CD4-positive, alpha-beta T cell treated with Interleukin-17A for 1 hour (primary cell): ENCODE data around the gene KCNT2.
"Not testable (repeated sequence)": the region's sequence is repeated elsewhere in the genome, so short reads cannot be mapped to it uniquely, and the experiment has no call there.

Source experiments
- DNase-seq: peaks from one replicate; pipeline ENCODE4 v3.0.0-alpha.2; 2020

KCNT2 gene

DNA sequence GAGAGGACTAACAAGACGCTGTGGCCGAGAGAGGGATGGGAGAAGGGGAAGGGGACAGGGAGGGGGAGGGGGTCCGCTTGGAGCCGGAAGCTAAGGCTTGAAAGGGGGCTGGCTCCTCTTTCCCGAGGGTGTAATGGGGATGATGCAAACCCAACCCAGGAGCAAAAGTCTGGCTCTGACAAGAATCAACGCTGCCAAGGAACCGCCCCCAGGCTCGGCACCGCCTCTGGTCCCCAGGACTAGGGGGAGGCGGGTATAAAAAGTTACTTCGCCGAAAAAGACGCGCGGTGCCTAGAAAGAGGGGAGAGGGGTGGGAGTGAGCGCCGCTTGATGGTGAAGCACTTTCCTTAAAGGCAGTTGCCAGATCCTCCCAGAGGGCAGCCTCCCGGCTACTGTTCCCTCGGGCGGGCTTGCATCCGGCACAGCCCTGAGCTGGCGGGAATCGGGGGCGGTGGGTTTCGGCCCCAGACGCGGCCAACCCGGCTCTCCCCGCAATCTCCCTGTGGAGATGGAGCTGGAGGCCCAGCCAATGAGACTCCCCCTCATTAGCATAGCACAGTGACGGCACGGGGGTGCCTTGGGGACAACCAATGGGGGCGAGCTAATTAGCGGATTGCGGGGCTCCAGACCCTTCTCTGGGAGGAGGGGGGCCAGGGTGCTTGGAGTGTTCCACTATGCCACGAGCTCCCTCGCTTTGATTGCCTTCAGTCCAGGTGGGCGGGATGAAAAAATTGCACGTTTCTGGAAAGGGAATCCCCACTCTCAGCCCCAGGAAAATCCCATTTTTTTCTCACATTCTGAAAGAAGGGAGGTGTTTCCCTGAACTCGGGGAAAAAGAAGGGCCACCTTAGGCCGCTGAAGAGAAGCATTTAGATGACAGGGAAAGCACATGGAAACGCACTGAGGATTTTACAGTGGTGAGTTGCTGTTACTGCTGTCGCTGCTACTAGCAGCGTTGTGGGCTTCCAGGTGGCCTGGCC is at the start of gene KCNT2:
TSS of gene KCNT2 (minus strand) at position 51 of the 980 bp plus-strand sequence. CDS start 131 bp downstream, outside the sequence.
- peak; percentile 8 for DNase-seq

GRCh38 chr1:196655494-196655893 is 47.3 kb upstream of the KCNT2 start:
- DNase-seq = no peak

DNA sequence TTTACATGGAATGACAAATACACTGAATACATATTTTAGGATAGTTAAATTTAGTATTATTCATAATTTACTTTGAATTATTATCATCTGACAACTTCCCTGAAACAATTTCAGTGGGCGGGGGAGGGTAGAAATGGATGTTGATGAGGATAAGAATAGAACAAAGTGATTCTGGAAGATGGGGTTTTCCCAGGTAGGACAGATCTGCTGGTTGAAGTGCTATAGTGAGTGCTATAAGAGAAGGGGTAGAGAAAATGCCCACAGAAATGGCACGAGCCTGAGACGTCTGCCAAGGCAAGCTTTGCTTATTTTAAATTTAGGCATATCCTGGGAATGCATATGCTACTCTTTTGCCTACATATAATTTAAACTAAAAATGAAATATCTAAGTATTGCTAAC is 46.8 kb upstream of the KCNT2 start:
- DNase-seq = no peak

DNA sequence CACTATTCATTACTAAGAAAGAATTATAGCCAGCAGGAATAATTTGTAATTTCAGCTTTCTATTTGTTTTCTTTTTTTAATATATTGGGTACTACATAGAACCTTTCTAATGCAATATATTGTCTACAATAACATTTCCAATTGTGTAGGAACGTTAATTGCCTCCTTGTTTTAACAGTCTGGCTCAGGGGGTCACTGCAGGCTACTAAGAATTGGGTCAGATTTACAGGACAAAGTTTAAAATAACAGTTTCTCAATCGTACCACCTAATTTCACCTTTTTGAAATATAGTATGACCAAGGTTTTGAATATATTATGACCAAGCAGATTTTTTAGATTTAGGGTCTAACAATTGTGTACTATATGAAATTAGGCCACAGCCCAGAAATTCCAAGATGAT is 46.0 kb upstream of the KCNT2 start:
- no peak for DNase-seq

GRCh38 chr1:196651637-196652215 is 43.5 kb upstream of the KCNT2 start, which contains the start of gene CFH:
Gene CFH (plus strand): TSS chr1:196652043. CDS start chr1:196652118, 75 bp downstream.
- peak; percentile 18 for DNase-seq

GRCh38 chr1:196651079-196651478 is 42.8 kb upstream of the KCNT2 start:
- no peak for DNase-seq

GRCh38 chr1:196650403-196650802 is 42.2 kb upstream of the KCNT2 start:
- no peak for DNase-seq

GRCh38 chr1:196649990-196650389 is 41.8 kb upstream of the KCNT2 start:
- no peak for DNase-seq

DNA sequence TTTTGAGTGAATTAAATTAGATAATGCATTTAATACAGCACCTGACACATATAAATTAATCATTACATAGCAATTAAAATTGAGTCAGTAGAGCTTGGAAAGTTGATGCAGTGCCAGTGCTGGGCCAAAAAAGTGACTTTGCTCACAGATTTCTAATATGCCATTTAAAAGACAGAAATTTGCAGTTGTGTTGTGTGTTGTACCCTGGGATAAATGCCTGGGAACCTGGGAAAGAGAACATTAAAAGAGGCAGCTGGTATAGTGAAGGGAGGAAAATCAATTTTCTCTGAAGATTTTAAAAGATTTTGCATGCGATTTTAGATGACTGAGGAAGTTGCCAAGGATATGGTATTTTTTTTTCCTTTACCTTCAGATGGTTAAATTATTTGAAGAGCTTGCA is 32.7 kb upstream of the KCNT2 start:
- no peak for DNase-seq

- DNase-seq = not testable (repeated sequence)
These were observed 31.1 kb upstream of the KCNT2 start for GRCh38 chr1:196639291-196639690.

DNA sequence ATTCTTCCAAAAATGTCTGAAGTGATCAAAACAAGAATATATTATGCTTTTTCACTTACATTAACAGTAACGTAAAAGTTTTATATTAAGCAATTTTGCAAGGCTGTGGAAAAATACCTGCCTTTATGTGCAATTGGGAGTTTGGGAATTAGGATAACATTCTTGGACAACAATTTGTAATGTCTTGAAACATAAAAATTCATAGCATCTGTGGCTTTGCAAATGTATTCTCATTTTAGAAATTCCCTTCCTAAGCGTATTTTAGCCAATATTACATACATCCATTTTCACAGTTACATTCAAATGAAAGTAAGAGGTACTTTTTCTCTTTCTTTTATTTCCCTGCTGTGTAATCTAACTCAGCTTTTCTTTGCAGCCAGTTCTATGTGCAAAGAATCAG is 30.2 kb upstream of the KCNT2 start:
- DNase-seq = no peak

- DNase-seq = no peak
These were observed 29.4 kb upstream of the KCNT2 start for GRCh38 chr1:196637606-196638005.

DNA sequence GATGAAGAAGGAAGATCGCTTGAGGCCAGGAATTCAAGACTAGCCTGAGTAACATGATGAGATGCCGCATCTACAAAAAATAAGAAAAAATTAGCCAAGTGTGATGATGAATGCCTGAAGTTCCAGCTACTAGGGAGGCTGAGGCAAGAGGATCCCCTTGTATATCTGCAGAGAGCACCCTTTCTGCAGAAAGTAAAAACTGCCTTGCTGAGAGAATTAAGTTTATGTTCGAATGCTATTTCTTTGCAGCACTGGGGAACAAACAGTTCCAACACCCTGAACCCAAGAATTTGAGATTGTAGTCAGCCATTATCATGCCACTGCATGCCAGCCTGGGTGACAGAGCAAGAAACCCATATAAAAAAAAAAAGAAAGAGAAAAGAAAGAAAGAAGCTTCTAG is 20.6 kb upstream of the KCNT2 start:
- no peak for DNase-seq

GRCh38 chr1:196623079-196623478 is 14.8 kb upstream of the KCNT2 start:
- DNase-seq = no peak

GRCh38 chr1:196619721-196620120 is 11.5 kb upstream of the KCNT2 start:
- DNase-seq = no peak

GRCh38 chr1:196611873-196612272 is 3.6 kb upstream of the KCNT2 start:
- no peak for DNase-seq

- DNase-seq = no peak
These were observed 1.1 kb upstream of the KCNT2 start for GRCh38 chr1:196609370-196609737.

GRCh38 chr1:196607981-196608380 is 259 bp downstream of the KCNT2 start:
- DNase-seq = no peak

GRCh38 chr1:196603651-196604050 is 4.6 kb downstream of the KCNT2 start:
- no peak for DNase-seq

DNA sequence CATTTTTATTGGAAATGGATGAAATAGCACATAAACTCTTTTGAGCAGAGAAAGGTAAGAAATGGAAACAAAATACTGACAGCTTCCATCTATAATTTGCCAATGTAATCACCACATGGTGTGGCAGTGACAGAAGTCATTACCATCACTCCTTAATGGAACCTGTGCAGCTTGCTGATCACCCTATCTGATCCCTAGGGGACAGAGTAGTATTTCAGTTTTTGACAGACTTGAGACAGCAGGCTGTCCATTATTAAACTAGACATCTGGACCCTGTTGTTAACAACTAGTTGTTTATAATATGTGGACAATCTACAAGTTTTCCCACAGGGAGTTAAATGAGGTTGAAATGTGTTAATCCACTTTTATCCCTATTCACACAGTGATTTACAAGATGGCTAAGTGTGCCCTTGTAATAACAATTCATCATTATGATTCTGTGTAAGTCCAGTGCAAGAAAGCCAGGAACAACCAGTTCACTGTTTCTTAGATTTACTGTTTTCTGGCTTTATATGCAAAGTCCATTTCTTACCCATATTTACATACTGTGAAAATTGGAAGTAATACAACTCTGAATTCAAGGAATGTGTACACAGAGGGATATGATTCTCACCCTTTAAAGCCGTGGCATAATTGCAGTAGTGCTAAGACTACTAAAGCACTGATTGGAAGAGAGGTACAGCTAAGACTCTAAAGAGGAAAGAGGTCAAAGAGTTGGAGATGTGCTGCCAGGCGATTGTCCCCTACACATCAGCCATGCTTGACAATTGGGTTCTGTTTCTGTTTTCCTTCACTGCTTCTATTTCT is 9.1 kb downstream of the KCNT2 start:
- no peak for DNase-seq

GRCh38 chr1:196594700-196595099 is 13.5 kb downstream of the KCNT2 start:
- DNase-seq = no peak

- DNase-seq = no peak
These were observed 14.3 kb downstream of the KCNT2 start for GRCh38 chr1:196593955-196594354.

- DNase-seq = no peak
These were observed 17.3 kb downstream of the KCNT2 start for GRCh38 chr1:196590959-196591358.
